ENCODE data around the gene BEND4.
"Not testable (repeated sequence)": the region's sequence is repeated elsewhere in the genome, so short reads cannot be mapped to it uniquely, and the experiment has no call there.

Gene BEND4

DNA sequence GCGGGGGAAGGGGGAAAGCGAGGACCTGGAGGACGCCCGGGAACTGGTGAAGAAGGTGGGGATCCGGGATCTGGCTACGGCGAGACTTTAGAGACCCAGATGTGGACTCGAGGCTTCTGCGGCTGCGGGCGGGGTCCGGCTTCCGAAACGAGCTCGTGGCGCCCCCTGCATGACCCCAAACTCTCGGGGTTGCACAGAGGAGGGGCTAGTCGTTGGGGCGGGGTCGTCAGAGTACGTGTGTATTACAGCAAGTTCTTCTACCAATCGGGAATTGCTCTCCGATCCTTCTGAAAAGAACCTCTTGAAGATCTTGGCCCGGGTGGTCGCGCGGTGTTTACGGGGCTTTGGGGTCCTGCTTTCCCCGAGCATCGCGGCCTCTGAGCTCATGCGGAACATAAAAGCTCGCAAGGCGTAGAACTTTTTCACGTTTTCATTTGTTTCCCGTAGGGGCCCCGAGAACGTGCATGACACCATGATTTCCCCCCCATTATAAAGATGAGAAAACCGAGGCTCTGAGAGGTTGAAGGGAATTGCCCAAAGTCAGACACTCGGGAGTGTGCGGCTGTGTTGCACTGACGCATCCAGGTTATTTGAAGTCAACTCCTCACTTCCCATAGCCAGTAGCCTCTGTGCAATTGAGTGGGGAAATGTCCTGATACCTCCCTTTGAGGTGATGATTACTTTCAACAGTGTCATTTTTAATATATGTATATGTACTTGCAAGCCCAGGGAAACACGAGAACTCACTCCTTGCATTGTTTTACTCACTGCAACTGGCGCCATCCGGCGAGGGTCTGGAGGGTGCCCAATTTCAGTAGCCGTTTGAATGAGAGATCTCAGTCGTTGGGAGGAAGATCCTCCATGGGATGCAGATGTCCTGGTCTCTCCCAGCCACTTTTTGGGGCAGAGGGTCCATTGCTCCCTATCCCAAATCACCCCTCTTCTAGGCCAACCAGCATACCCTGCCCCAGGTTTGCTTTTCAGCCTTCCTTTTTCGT lies at the start of gene BEND4:
Gene BEND4 (minus strand): TSS at position 149 of the 998 bp plus-strand sequence. CDS start 512 bp downstream, outside the sequence.
- H3K4me3 ChIP-seq (ENCODE audit: low read depth, low read length): peak within 1 kb of the TSS; percentile 74

DNA sequence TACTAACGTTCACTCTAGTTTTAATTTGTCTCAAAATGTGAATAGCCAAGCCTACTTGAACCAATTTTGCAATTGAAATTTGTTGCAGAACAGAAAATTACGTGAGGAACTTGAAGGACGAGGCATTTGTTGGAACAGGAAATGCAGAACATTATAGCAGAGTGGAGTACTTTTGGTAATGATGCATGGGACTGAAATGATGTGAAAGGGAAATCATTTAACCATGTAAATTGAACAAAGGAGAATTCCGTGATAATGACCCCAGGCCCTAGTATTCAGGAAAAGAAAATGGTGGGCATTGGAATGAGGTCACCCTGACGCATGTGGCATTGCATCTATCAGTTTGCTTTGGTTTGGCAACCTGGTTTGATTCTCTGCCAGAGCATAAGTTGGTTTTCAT lies 44.9 kb upstream of the BEND4 start:
- no peak overlapping the region for H3K4me3 ChIP-seq (ENCODE audit: low read depth, low read length)

DNA sequence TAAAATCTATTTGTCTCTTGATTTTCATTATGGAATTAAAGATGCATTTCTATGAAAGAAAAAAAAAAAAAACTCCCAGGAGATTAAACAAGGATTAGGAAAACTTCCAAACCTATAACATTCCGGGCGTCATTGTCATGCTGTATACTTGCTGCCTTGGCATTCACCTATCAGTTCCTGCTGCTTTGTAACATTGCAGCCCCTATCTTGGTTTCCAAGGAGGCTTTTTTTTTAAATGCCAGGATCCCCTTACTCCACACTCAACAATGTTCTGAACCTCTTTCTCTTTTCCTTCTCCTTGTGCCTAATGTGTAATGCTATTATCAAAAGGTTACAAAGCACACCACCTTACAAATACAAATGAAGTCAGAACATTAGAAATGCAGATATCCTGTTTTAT lies 20.5 kb upstream of the BEND4 start:
- no peak overlapping the region for H3K4me3 ChIP-seq (ENCODE audit: low read depth, low read length)

DNA sequence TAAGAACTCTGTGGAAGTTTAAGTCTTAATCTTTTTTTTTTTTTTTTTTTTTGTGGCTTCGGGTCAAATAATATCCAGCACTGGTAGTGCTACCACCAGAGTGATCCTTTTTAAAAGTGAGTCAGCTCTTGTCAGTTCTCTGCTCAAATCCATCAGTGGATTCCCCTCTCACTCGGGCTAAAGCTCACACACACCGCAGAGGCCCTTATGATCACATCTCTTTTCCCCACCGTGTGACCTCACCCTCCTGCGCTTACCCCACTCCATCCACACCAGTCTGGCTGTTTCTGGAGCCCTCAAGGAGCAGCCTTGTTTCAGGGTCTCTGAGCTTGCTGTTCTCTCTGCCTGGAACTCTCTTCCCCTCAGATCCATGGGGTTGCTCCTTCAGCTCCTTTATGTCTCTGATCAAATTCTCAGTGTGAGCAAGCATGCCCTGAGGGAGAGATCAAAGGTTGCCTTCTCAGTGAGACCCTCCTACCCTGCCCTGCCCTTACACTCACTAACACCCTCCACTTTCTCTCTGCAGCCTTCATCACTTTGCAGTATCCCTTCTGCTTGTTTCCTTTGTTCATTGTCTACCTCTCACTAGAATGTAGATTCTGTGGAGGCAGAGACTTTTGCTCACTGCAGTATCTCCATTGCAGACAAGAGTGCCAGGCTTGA lies 19.8 kb upstream of the BEND4 start:
- no peak overlapping the region for H3K4me3 ChIP-seq (ENCODE audit: low read depth, low read length)

DNA sequence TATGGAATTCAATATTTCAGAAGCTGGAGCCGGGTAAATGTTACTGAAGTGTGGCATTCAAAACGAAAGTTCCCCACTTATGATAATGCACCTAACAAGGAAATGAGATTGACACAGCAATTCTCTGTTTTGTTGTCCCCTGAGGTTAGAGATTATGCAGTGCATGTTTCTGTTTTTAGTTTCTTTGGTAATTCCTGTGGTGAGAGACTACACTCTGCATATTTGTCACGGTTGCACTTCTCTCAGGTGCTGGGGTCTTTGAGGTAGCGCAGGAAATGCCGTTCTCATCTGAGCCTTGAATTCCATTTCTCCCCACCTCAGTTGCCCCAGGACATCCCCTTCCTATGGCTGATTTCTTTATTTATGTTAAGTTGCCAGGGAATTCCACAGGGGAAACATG lies 15.3 kb upstream of the BEND4 start:
- H3K4me3 ChIP-seq (ENCODE audit: low read depth, low read length): no peak overlapping the region

DNA sequence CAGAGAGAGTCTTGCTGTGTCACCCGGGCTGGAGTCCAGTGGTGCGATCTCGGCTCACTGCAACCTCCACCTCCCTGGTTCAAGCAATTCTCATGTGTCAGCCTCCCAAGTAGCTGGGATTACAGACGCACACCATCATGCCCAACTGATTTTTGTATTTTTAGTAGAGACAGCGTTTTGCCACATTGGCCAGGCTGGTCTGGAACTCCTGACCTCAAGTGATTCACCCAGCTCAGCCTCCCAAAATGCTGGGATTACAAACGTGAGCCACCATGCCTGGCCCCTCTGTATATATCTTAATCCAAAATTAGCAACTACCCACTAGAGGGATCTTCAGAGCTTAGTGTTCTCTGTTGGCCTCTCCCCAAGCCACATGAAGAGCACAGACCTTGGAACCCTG lies 13.7 kb upstream of the BEND4 start:
- not testable (repeated sequence) for H3K4me3 ChIP-seq (ENCODE audit: low read depth, low read length)

DNA sequence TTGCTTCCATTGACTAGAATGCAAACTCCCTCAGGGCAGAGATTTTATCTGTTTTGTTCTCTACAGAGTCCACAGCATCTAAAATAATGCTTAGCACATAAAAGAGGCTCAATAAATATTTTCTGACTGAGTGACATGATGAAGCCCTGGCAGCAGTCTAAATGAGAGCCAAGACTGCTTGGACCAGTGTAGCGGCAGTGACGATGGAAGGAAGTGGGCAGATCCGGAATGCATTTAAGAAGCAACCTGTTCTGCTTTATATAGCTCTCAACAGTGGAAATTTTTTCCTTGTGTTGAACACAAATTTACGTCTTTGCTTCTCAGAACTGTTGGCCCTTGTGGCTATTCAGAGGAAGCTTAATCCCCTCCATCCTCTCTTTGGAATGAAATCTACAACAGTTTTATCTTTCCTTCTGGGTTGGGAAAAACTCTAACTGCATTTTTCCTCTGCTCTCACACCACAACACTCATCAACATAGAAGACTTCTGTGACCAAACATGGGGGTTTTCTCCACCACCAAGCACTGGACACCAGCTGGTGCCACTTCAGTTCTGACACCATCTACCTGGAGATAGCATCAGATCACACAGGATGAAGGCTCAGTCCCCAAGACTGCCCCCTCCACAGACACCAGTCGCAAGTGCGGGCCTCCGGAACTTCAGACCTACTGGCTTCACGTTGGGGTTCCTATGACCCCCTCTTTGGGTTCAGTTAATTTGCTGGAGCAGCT lies 7.0 kb upstream of the BEND4 start:
- H3K4me3 ChIP-seq (ENCODE audit: low read depth, low read length): no peak overlapping the region

DNA sequence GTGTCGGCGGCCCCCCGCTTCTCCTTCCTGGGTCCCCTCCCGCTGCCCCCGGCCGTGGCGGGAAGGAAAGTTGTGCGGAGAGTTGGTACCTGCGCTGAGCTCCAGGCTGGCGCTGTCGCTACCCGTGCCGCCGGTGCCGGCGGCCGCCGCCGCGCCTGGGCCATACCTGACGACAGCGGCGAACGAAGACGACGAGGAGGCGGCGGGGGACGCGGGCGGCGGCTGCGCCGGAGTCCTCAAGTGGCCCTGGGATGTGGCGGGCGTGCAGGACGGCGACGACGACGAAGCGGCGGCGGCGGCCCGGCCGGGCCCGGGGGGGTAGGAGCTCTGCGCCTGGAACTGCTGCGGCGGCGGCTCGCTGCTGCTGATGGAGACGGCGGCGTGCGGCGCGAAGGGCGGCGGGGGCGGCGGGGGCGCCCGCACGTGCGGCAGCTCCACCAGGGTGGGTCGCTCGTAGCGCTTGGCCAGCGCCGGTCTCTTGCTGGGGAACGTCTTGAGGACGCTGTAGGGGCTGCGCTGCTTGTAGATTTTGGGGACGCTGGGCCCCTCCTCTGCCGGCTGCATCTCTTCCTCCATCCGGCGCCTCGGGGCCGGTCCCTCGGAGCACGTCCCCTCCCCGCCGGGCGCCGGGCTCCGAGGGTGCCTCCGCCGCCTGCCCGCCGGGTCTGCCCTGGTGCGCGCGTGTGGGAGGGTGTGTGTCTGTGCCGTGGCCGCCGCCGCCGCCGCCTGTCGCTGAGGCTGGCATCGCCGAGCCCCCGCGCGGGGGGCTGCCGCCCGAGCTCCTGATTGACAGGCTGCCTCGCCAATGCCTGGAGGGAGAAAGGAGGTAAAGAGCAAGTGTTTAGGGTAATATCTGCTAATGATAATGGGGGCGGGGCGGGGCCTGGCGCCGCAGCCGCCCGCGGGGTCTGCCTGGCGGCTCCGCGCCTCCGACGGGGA lies 618 bp downstream of the BEND4 start:
- H3K4me3 ChIP-seq (ENCODE audit: low read depth, low read length): peak overlapping the region; percentile 74

DNA sequence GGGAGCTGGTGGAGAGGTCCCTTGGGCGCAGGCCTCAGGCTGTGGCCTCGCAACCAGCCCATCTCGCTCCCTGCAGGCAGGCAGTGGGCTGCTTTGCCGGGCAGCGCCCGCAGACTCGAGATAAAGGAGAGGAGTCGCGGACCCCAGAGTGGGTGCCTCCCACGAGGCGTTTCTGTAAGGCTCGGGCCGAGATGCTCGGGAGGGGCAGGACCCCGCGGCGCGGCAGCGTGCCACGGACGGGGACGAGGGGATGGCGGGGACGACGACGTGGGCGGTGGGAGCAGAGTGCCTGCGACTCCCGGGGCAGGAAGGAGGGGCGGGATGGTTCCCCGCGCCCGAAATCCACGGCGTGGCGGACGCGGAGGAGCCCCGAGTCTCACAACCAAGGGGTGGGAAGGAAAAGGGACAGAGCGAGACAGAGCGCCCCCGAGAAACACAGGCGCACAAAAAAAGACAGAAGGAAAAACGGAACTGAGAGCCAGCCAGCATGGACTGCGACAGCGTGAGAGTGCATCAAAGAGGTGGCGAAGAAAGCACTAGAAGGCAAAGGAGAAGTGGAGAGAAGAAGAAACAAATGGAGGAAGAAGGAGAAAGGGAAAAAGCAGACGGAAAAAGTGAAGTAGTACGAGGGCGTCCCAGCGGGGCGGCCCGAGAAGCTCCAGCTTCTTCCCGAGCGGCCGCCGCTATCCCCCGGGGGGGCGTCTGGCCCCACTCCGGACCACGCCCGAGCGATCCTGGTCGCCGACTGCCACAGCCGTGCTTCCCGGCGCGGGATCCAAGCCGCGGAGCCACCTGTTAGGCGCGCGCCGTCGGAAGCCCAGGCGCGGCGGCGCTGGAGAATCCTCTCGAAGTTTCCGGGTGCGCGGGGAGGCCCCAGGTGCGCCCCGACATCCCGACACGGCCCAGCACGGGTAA lies 1.5 kb downstream of the BEND4 start:
- H3K4me3 ChIP-seq (ENCODE audit: low read depth, low read length): peak overlapping the region; percentile 74

DNA sequence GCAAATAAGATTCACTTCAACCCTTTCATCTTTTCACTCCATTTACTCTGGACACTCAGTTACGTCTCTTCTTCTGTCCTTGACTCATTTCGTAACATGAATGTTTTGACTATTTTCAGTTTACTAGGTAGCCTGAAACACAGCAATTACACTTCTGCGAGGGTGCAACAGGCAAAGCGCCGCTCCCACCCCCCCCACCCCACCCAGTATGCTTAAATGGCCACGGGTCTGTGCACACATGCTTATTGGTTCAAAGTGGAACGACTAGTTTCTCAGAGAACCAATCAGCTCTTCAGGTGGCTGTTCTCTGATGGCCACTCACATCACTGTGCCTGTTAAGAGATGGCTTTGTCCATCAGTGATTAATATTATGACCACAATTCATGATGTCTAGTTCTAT lies 3.5 kb downstream of the BEND4 start:
- H3K4me3 ChIP-seq (ENCODE audit: low read depth, low read length): no peak overlapping the region

DNA sequence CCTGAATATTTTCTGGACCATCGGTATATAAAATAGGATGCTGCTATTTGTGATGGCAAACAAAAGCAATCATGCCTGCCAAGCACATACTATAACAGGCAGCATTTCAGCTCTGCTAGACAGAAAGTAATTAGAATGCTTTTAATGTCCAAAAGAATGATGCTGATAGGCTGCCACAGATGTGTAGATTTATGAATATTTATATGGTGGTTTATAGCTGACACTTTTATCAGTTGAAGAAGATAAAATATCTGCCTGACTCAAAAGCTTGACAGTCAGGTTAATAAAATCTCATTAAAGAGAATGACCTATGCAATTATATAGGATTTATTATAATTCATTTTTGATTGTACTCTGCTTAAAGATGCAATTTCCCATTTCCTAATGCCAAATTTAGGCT lies 4.0 kb downstream of the BEND4 start:
- no peak overlapping the region for H3K4me3 ChIP-seq (ENCODE audit: low read depth, low read length)

DNA sequence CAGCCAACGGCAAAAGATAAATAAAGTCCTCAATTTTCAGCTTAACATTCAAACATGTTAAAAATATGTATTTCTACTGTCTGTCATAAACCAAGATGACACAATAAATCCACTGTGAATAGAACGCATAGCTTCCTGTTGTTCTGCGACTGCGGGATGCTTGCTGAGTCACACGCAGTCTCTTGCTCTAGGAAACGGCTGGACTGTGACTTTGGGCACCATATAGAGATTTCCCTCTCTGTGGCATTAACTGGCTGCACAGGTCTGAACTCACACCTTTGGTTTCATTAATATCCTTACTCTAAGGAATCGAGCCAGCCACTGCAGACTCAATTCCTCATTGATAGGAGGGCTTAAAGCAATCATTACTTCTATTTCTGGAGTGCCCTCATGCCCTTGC lies 8.4 kb downstream of the BEND4 start:
- no peak overlapping the region for H3K4me3 ChIP-seq (ENCODE audit: low read depth, low read length)

DNA sequence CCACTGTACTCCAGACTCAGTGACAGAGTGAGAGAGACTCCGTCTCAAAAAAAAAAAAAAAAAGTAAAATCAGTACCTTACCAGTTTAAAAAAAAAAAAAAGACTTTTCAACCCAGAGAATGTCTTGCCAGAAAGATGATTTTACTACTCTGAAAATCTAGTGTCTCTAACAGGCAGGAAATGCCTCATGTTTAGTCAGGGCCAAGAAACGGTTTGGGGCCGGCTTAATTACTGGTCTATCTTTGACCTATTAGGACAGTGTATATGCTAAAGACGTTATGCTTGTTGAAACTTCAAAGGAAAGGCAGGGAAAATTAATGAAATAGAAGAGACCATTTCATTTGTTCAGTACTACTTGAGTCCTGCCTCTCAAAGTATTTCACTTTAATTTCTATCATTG lies 9.9 kb downstream of the BEND4 start:
- H3K4me3 ChIP-seq (ENCODE audit: low read depth, low read length): no peak overlapping the region

DNA sequence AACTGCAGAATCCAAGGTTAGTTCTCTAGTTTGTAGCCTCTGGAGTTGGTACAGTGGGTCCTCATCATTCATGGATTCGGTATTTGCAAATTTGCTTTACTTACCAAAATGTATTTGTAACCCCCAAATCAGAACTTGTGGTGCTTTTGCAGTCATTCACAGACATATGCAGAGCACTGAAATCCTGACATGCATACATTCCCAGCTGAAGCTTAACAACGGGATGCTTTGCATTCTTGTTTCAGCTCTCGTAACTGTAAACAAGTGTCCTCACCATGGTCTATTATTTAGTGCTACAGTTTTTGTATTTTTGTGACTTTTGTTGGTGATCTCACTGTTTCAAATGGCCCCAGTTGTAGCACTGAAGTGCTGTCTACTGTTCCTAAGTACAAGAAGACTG lies 16.1 kb downstream of the BEND4 start:
- no peak overlapping the region for H3K4me3 ChIP-seq (ENCODE audit: low read depth, low read length)

DNA sequence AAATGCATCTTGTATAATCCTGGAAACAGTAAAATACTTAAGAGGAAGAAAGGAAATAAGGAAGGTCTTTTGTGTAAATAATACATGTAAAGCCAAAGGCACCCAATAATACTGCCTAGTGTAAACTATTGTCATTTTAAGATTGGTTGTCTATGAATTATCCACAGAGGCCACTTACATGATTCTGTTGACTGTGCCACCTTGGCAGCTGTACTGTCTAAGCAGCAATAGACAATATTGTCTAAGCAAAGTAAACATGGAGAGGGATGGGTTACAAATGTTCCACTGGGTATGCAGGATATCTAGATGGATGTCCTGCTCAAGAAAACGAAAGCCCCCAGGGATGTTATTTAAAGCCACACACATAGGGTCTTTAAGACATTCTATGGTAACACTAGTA lies 19.4 kb downstream of the BEND4 start:
- no peak overlapping the region for H3K4me3 ChIP-seq (ENCODE audit: low read depth, low read length)

DNA sequence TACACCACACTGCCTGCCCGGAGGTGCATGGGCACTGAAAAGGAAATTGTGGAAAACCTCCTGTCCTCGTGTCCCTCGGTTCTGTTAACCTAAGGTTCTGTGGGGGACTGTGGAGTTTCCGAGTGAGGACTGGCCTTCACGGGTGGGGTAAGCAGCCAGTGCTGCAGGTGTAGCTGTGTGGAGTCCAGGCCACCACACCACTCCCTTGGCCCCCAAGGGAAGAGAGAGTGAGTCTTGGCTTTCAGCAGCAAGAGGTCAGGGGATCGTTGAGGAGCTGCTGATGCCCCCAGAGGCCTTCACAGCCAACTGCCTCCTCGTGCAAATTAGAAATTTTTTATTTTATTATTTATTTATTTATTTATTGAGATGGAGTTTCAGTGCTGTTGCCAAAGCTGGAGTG lies 20.4 kb downstream of the BEND4 start:
- no peak overlapping the region for H3K4me3 ChIP-seq (ENCODE audit: low read depth, low read length)

DNA sequence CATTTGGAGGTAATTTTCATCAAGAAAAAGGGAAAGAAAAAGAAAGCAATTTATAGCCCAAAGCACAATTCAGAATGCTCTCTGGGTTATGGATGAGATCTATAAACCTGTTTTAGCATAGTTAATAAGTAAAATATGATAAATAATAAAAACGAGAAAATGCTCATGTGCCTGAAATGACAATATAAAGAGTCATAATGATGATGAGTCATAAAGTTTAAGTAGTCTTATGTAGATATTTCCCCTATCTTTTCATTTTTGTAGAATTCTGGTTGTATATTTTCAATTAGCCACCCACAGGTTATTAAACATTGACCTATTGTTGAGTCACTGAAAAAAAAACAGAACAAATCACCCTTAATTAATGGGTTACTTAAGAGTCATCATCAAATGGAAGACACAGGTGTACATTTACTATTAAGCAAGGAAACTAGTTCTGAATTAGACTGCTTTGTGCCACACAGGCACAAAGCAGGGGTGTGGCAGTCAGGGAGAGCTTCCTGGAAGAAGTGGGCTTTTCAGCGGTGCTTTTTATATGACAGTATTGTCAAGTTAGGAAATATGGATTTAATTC lies 29.3 kb downstream of the BEND4 start:
- H3K4me3 ChIP-seq (ENCODE audit: low read depth, low read length): no peak overlapping the region

DNA sequence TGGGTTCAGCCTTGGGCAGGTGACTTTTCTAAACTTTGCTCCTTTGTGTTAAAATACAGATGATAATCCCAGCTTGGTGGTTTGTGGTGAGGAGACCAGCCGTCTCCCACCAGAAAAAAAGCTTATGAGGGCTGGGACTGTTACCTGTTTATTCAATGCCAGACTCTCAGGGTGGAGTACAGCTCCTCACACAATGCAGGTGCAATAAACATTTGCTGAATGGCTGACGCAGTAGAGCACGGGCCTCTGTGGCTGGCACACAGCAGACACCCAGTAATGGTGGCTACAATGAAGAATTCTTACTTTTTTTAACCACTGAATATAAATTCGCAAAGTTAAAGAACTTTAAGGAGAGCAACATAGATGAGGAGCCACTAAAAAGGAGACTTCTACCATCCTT lies 30.2 kb downstream of the BEND4 start:
- H3K4me3 ChIP-seq (ENCODE audit: low read depth, low read length): no peak overlapping the region

DNA sequence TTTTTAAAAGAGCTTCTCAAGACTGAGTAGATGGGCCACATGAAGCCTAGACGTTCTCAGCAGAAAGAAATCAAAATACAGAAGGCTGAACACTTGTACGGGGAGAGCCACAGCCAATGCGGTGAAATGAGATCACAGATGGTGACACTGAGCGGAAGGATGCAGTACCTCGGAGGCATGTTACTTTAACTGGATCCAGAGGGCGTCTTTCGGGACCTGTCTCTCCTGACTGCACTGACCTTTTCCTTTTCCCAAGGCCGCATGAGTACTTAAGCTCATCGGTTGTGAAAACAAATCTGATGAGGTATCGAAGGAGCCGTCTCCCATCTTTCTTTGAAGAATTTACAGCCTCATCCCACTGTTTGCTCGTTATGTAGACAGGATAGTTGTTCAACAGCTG lies 32.6 kb downstream of the BEND4 start:
- H3K4me3 ChIP-seq (ENCODE audit: low read depth, low read length): no peak overlapping the region
